Measurements from ENCODE around the gene COL4A3.

GRCh38 chr2:227237786-227238185 lies 73.4 kb downstream of the COL4A3 start:
- TF ChIP-seq CTCF (IDR thresholded peaks at IDR 0.05) (no peak), POLR2A (IDR thresholded peaks at IDR 0.05) (no peak)

All from thyroid gland (tissue), 4 donors.